ENCODE data around the gene SKI. TPM values are rescaled to one million over a fixed set of nuclear protein-coding genes. Genes with fewer than 3 reads are reported as not detected.
A peak's percentile ranks its signal among the peaks of the same experiment; 100 is the strongest.

Gene SKI
- total and polyA plus RNA-seq, 9 of the 15 experiments (the other 6 are each of a cell fraction or from before 2014, with no cell fraction given): 0.10 to 60.5 (median 4.6) TPM

- CTCF ChIA-PET (ENCODE audit: low intra/inter-chr PET ratio): no interaction called here
- Histone ChIP-seq H3K27ac (ENCODE audit: extremely low read depth, low read depth, low read length) (no peak overlapping the region), H3K79me2 (ENCODE audit: control insufficient read depth, insufficient read depth, low read length) (no peaks in the 10 kb centered on the region), H3K36me3 (ENCODE audit: control insufficient read depth, insufficient read depth, low read length) (no peaks in the 10 kb centered on the region), H3K9me3 (replicated peaks; ENCODE audit: control insufficient read depth, insufficient read depth, low read depth, low read length) (no peaks in the 10 kb centered on the region), H3K9ac (ENCODE audit: insufficient read depth in 1 of 2, low read depth in 2 of 2, low read length in 2 of 2) (no peak overlapping the region), H3K4me1 (replicated peaks in 1 of 2; ENCODE audit: control insufficient read depth in 2 of 2, insufficient read depth in 2 of 2, low read length in 2 of 2) (peaks cover 0 to 34% of the 10 kb centered on the region in 2 experiments; a peak in 2 of 5 replicates), H3K9me1 (ENCODE audit: control insufficient read depth, insufficient read depth, low read length) (no peaks in the 10 kb centered on the region), H2AFZ (ENCODE audit: low read depth, low read length) (no peak overlapping the region), H3K27me3 (ENCODE audit: control insufficient read depth in 2 of 2, insufficient read depth in 2 of 2, low read length in 2 of 2) (peaks cover 74 to 90% of the 10 kb centered on the region in 2 experiments), H3K4me3 (no peak overlapping the region), H3K4me2 (ENCODE audit: insufficient read depth, low read length) (no peak overlapping the region), H4K20me1 (replicated peaks; ENCODE audit: control insufficient read depth, insufficient read depth, low read length) (peaks cover 16% of the 10 kb centered on the region)
- no TSS peak for BruUV-seq (replicated peaks)
- in situ Hi-C loops (cut with MboI) (no loop called here), intact Hi-C loops (cut with micrococcal nuclease) (no loop called here)
- FAIRE-seq (peak; percentile 29), DNase-seq (ENCODE audit: extremely low read depth in 1 of 4, low spot score in 3 of 4) (no peak), ATAC-seq (no peak)
- TF ChIP-seq CBX8 (IDR thresholded peaks at IDR 0.05; ENCODE audit: borderline replicate concordance, extremely low read depth, low read depth, low read length, poor library complexity, severe bottlenecking) (peak; percentile 50), HMGN3 (IDR thresholded peaks at IDR 0.05; ENCODE audit: borderline replicate concordance, extremely low read depth, insufficient read length, low read depth, low read length) (no peak), ZNF282 (CRISPR knock-in tag; IDR thresholded peaks at IDR 0.05) (no peak), PPARD (CRISPR knock-in tag; IDR thresholded peaks at IDR 0.05) (no peak), CBX2 (IDR thresholded peaks at IDR 0.05; ENCODE audit: insufficient read depth, low read length, poor library complexity, severe bottlenecking) (peak; percentile 79), PCBP1 (IDR thresholded peaks at IDR 0.05; ENCODE audit: low read depth, low read length, poor library complexity, severe bottlenecking) (no peak)
- 2% methylated on average over 9 of the region's 9 CpGs for WGBS (ENCODE audit: insufficient coverage, low coverage, missing lambda C conversion rate)
- POLR2A ChIA-PET: no interaction called here
Measured at GRCh38 chr1:2349806-2350205, 121.7 kb downstream of the SKI start.

All from K562 (cell line).